HepG2 (cell line): ENCODE data around the gene CPZ. TPM values are rescaled to one million over a fixed set of nuclear protein-coding genes. Genes with fewer than 3 reads are reported as not detected.

ENCODE experiments used
- ATAC-seq: fragments of 200-7000 bp; cut with Tn5 transposase; 3 replicates; pipeline ENCODE4 v1.9.1; 2020; ENCODE audit warnings: mild to moderate bottlenecking, moderate library complexity
- BruUV-seq: library from RNA; stranded (reverse); fragments of 400-500 nt; replicated peaks from 2 replicates; lab custom pipeline; 2021; lab: Mats Ljungman, UMichigan
- CTCF ChIA-PET: fragments of 300-600 bp; formaldehyde crosslinking; extraction: SDS; loops from one replicate; lab custom pipeline; 2021; ENCODE audit warnings: low total read pairs, inconsistent platforms, low intra/inter-chr PET ratio; lab: Yijun Ruan, JAX
- POLR2A ChIA-PET: fragments of 350-600 bp; sonication (Branson Sonifier 250); formaldehyde crosslinking; loops from one replicate; lab custom pipeline; 2020; ENCODE audit warnings: antibody characterized with exemption, inconsistent platforms; lab: Yijun Ruan, JAX
- DNase-seq: peaks from one replicate; pipeline ENCODE4 v3.0.0-alpha.2; 2015; ENCODE audit warnings: low spot score
- FAIRE-seq: peaks from 3 replicates; lab custom pipeline; 2011; peaks lifted over from hg19 to GRCh38; lab: Jason Lieb, UNC
- H2AFZ ChIP-seq: one replicate; pipeline ENCODE4 v1.6.1; 2011; ENCODE audit warnings: low read length, inconsistent platforms
- H3K27ac ChIP-seq: fragments of 300-600 bp; 3 replicates; pipeline ENCODE4 v1.8.0; 2011; ENCODE audit warnings: mixed run types, mild to moderate bottlenecking, mixed read lengths, low read length, inconsistent platforms; ENCODE audit not compliant: insufficient read depth; ENCODE audit errors: extremely low read length
- H3K27me3 ChIP-seq, 2 experiments: fragments of 200-600 bp in 1 of 2; 2 replicates in 1 of 2; 3 replicates in 1 of 2; pipeline versions ENCODE4 v1.6.0 to v1.8.0; 2011; ENCODE audit warnings: low read length in 2 of 2, mild to moderate bottlenecking in 2 of 2, moderate library complexity in 2 of 2, inconsistent platforms in 1 of 2; ENCODE audit not compliant: insufficient read depth in 2 of 2, control insufficient read depth in 1 of 2
- H3K36me3 ChIP-seq, 2 experiments: fragments of 200-600 bp in 1 of 2; replicated peaks in 1 of 2; 2 replicates in 1 of 2; 3 replicates in 1 of 2; pipeline versions ENCODE4 v1.5.1 to v1.8.0; 2011; ENCODE audit warnings: low read length in 2 of 2, inconsistent platforms in 1 of 2; ENCODE audit not compliant: insufficient read depth in 2 of 2, control insufficient read depth in 1 of 2
- H3K4me1 ChIP-seq: 2 replicates; pipeline ENCODE4 v1.5.1; 2012; ENCODE audit warnings: low read length, inconsistent platforms; ENCODE audit not compliant: insufficient read depth
- H3K4me2 ChIP-seq: 2 replicates; pipeline ENCODE4 v1.6.0; 2011; ENCODE audit warnings: low read depth, low read length, inconsistent platforms
- H3K4me3 ChIP-seq, 3 experiments: fragments of 200-600 bp in 1 of 3; sonication (generic), shearing (Covaris generic) in 1 of 3; replicated peaks in 1 of 3; 2 replicates each; pipeline ENCODE4 v1.5.1; 2011 to 2016; ENCODE audit warnings: low read length in 3 of 3, inconsistent platforms in 2 of 3, low read depth in 2 of 3, mild to moderate bottlenecking in 2 of 3, control low read depth in 1 of 3, mixed read lengths in 1 of 3; ENCODE audit not compliant: insufficient read depth in 1 of 3
- H3K79me2 ChIP-seq: one replicate; pipeline ENCODE4 v1.6.1; 2011; ENCODE audit warnings: low read length, inconsistent platforms; ENCODE audit not compliant: insufficient read depth
- H3K9ac ChIP-seq: 2 replicates; pipeline ENCODE4 v1.6.0; 2011; ENCODE audit warnings: mild to moderate bottlenecking, low read depth, low read length, inconsistent platforms; ENCODE audit not compliant: insufficient read depth
- H3K9me3 ChIP-seq: 2 replicates; pipeline ENCODE4 v1.5.1; 2012; ENCODE audit warnings: mild to moderate bottlenecking, low read length
- H4K20me1 ChIP-seq: 2 replicates; pipeline ENCODE4 v1.6.0; 2011; ENCODE audit warnings: inconsistent platforms, mild to moderate bottlenecking, low read length, moderate library complexity; ENCODE audit not compliant: insufficient read depth
- CBX1 ChIP-seq: IDR thresholded peaks from one replicate; pipeline ENCODE4 v1.6.1; 2016; ENCODE audit warnings: antibody characterized with exemption, low read depth
- GABPA ChIP-seq, 2 experiments: IDR thresholded peaks; 2 replicates each; pipeline ENCODE4 v1.6.1; 2011 to 2016; ENCODE audit warnings: low read depth in 2 of 2, low read length in 1 of 2, missing biosample characterization in 1 of 2, missing genetic modification characterization in 1 of 2
- XRCC5 ChIP-seq: fragments of 200-400 bp; formaldehyde crosslinking; optimal IDR thresholded peaks from 2 replicates; pipeline ENCODE3; 2017; ENCODE audit warnings: mild to moderate bottlenecking, low read length
- ZBTB20 ChIP-seq: sonication (generic); formaldehyde crosslinking; IDR thresholded peaks from 2 replicates; pipeline ENCODE4 v1.8.1; 2023; ENCODE audit warnings: missing genetic modification reagents, low read depth, mild to moderate bottlenecking, borderline replicate concordance
- ZNF24 ChIP-seq: fragments of 450-650 bp; IDR thresholded peaks from 2 replicates; pipeline ENCODE4 v1.6.1; 2017; ENCODE audit warnings: antibody characterized with exemption, mild to moderate bottlenecking
- ZNF30 ChIP-seq: sonication (generic); formaldehyde crosslinking; IDR thresholded peaks from 2 replicates; pipeline ENCODE4 v1.5.0; 2020; ENCODE audit warnings: mild to moderate bottlenecking, missing genetic modification reagents
- ZNF331 ChIP-seq: sonication (generic); formaldehyde crosslinking; IDR thresholded peaks from 2 replicates; pipeline ENCODE4 v1.4.0; 2020; ENCODE audit warnings: missing genetic modification reagents
- WGBS: methylation state at CpG from one replicate; pipeline ENCODE4 v1.1.6; 2017; ENCODE audit warnings: low lambda C conversion rate; 5-methylcytosine and 5-hydroxymethylcytosine counted together
- in situ Hi-C: cut with HindIII; loops from 2 replicates; pipeline ENCODE4 v1.10.0; 2017; ENCODE audit warnings: low pct_unique_long_range_greater_than_20kb; ENCODE audit not compliant: extremely low pct_ligation_motif_present
- intact Hi-C: fragments of 100-400 bp; cut with micrococcal nuclease; formaldehyde crosslinking; loops from one replicate; pipeline ENCODE4 v1.10.0; 2022; ENCODE audit not compliant: unreplicated experiment
- polyA plus RNA-seq, 8 experiments: library from polyadenylated mRNA; depleted of rRNA in 3 of 8; stranded (reverse) in 7 of 8; unstranded in 1 of 8; fragments of >200 nt; fragmentation: Illumina TruSeq in 4 of 8; extraction: Trizol in 4 of 8; gene quantifications; 2 replicates each; pipeline versions ENCODE4 v1.2.1 to v1.2.3, GENCODE V29; 2011 to 2016; ENCODE audit warnings: low read depth in 4 of 8, missing spikeins in 1 of 8, mixed read lengths in 1 of 8; ENCODE audit not compliant: insufficient read depth in 1 of 8
- total RNA-seq, 5 experiments: library from RNA; depleted of rRNA; stranded (reverse); fragments of >200 nt; fragmentation: Illumina TruSeq; extraction: Trizol; gene quantifications; 2 replicates each; pipeline ENCODE4 v1.2.3, GENCODE V29; 2016; ENCODE audit warnings: low read depth in 1 of 5
- TF ChIP-seq, protein P1 (sequence below): sonication (generic); formaldehyde crosslinking; IDR thresholded peaks from 2 replicates; pipeline ENCODE4 v1.5.0; 2020; ENCODE audit warnings: mild to moderate bottlenecking, missing genetic modification reagents
- TF ChIP-seq, protein P2 (sequence below): sonication (generic); formaldehyde crosslinking; IDR thresholded peaks from 2 replicates; pipeline ENCODE4 v1.5.1; 2020; ENCODE audit warnings: mild to moderate bottlenecking, moderate library complexity, missing genetic modification reagents

Gene CPZ
- total and polyA plus RNA-seq, 2 of the 13 experiments (the other 11 are each of a cell fraction or from before 2014, with no cell fraction given) = 0.58 to 0.61 TPM

DNA sequence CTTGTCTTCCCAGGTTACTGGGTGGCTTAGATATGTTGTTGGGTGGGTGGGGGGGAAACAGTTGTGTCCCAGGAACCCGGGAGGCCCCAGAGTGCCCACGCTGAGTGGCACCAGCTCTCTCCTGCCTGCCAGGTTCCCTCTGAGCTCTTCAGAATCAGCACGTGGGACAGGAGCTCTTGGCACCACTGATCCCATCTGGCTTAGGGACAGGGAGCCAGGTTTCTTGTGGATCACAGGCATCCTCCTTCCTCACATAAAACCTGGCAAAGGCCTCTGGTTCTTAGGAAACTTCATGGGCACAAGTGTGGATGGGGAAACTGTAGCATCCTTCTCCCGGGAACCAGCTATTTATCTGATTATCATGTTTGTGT lies 8.9 kb upstream of the CPZ start (continued):
- TF ChIP-seq, protein P1, sequence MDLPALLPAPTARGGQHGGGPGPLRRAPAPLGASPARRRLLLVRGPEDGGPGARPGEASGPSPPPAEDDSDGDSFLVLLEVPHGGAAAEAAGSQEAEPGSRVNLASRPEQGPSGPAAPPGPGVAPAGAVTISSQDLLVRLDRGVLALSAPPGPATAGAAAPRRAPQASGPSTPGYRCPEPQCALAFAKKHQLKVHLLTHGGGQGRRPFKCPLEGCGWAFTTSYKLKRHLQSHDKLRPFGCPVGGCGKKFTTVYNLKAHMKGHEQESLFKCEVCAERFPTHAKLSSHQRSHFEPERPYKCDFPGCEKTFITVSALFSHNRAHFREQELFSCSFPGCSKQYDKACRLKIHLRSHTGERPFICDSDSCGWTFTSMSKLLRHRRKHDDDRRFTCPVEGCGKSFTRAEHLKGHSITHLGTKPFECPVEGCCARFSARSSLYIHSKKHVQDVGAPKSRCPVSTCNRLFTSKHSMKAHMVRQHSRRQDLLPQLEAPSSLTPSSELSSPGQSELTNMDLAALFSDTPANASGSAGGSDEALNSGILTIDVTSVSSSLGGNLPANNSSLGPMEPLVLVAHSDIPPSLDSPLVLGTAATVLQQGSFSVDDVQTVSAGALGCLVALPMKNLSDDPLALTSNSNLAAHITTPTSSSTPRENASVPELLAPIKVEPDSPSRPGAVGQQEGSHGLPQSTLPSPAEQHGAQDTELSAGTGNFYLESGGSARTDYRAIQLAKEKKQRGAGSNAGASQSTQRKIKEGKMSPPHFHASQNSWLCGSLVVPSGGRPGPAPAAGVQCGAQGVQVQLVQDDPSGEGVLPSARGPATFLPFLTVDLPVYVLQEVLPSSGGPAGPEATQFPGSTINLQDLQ (CRISPR knock-in tag) = no peak
- TF ChIP-seq ZNF30 = no peak
- no peak for TF ChIP-seq ZBTB20
- TF ChIP-seq, protein P2, sequence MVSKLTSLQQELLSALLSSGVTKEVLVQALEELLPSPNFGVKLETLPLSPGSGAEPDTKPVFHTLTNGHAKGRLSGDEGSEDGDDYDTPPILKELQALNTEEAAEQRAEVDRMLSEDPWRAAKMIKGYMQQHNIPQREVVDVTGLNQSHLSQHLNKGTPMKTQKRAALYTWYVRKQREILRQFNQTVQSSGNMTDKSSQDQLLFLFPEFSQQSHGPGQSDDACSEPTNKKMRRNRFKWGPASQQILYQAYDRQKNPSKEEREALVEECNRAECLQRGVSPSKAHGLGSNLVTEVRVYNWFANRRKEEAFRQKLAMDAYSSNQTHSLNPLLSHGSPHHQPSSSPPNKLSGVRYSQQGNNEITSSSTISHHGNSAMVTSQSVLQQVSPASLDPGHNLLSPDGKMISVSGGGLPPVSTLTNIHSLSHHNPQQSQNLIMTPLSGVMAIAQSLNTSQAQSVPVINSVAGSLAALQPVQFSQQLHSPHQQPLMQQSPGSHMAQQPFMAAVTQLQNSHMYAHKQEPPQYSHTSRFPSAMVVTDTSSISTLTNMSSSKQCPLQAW = no peak
- TF ChIP-seq ZNF331 = no peak
- no peak for TF ChIP-seq GABPA (IDR thresholded peaks at IDR 0.05; ENCODE audit: low read depth, low read length)
- TF ChIP-seq GABPA (CRISPR knock-in tag; IDR thresholded peaks at IDR 0.05; ENCODE audit: low read depth) = no peak
- no peak for TF ChIP-seq XRCC5
- no peak for TF ChIP-seq ZNF24

DNA sequence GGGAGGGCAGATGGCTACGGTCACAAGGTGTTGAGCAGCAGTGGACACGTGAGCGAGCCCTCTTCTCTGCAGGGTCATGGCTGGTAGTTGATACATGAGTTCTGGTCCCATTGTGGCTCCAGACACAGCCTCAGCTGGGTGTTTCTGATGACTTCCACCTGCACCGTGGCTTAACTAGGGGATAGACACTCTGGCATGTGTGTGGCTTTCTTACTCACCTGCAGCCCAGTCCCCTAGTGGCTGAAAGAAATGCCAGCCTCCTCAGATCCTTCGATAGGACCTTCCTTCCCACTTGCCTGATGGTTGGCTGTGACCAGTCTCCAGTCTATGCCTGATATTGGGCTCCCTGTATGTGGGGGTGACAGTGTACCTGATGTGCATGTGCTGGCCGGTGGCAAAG lies 7.4 kb upstream of the CPZ start:
- H3K36me3 ChIP-seq = no peaks in the 10 kb centered on the region
- in situ Hi-C loops (no loop called here), intact Hi-C loops (no loop called here)
- no peak overlapping the region for H3K4me3 ChIP-seq
- WGBS = no CpG with 5 or more reads among the region's 6 CpGs
- H3K9ac ChIP-seq = no peak overlapping the region
- no peaks in the 10 kb centered on the region for H3K79me2 ChIP-seq
- ChIA-PET CTCF (no interaction called here), POLR2A (no interaction called here)
- no peak overlapping the region for H3K4me2 ChIP-seq
- BruUV-seq = no TSS peak
- ATAC-seq (peak; percentile 50), FAIRE-seq (no peak), DNase-seq (no peak)
- no peak overlapping the region for H2AFZ ChIP-seq
- no peaks in the 10 kb centered on the region for H3K4me1 ChIP-seq
- no peak overlapping the region for H3K27ac ChIP-seq
- peak; percentile 30 for TF ChIP-seq XRCC5
- no peak for TF ChIP-seq CBX1
- H3K27me3 ChIP-seq = peaks cover 6 to 28% of the 10 kb centered on the region in 2 experiments; a peak in 3 of 5 replicates
- no peaks in the 10 kb centered on the region for H3K9me3 ChIP-seq
- H4K20me1 ChIP-seq = 0 out of 2 replicates have a peak, but pooled peaks cover 3% of the 10 kb centered on the region
